NT2/D1 (cell line): ENCODE measurements around the gene VRK2.

Experiments
- YY1 ChIP-seq: IDR thresholded peaks from 2 replicates; pipeline ENCODE4 v1.6.1; 2011; ENCODE audit not compliant: insufficient read length, insufficient read depth
- ZNF274 ChIP-seq: IDR thresholded peaks from 2 replicates; pipeline ENCODE4 v1.6.1; 2011; ENCODE audit warnings: mild to moderate bottlenecking, low read depth, low read length

DNA sequence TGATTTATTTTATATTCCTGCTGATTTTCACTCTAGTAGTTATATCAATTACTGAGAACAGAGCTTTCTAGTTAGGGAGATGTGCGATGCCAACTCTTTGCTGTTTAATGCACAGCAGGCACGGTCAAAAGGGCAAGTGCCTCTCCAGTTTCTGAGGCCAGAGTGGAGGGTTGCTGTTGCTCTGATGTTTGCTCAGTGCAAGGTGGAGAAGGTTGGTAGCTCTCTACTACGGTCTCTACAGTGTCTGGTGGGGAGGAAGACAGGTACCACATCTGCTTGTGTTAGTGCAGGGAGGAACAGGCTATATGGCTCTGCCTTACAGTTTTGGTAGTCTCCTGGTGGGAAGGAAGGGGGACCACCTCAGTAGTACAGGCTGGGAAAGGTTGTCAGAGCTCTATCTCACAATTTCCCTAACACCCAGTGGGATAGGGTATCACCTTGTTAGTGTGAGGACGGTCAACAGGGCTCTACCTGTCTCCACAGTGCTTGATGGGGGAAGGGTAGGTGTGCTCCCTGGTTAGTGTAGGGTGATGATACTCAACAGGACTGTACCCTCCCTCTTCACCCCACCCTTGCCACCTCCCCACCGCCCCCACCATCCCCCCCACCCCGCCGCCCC is 108.7 kb downstream of the VRK2 start:
- TF ChIP-seq YY1 (no peak), ZNF274 (no peak)
